Neural crest cell (in vitro differentiated cells): ENCODE measurements around the gene DEPP1. TPM values are rescaled to one million over a fixed set of nuclear protein-coding genes. Genes with fewer than 3 reads are reported as not detected.

Source experiments
- DNase-seq: peaks from one replicate; pipeline ENCODE4 v3.0.0; 2021; ENCODE audit warnings: low read depth, mixed read lengths, low spot score
- H3K27ac Mint-ChIP-seq: one replicate; pipeline ENCODE4 v1.8.0; 2021; ENCODE audit warnings: mild to moderate bottlenecking, mixed read lengths; ENCODE audit not compliant: unreplicated experiment
- H3K27me3 Mint-ChIP-seq: 2 replicates; pipeline ENCODE4 v1.8.0; 2021; ENCODE audit warnings: low read depth, mild to moderate bottlenecking, mixed read lengths
- H3K36me3 Mint-ChIP-seq: 2 replicates; pipeline ENCODE4 v1.8.0; 2021; ENCODE audit warnings: low read depth, mild to moderate bottlenecking, mixed read lengths
- H3K4me1 Mint-ChIP-seq: 2 replicates; pipeline ENCODE4 v1.8.0; 2021; ENCODE audit warnings: mixed read lengths
- H3K4me3 Mint-ChIP-seq: one replicate; pipeline ENCODE4 v1.8.0; 2021; ENCODE audit warnings: mild to moderate bottlenecking, mixed read lengths
- H3K9me3 Mint-ChIP-seq: 2 replicates; pipeline ENCODE4 v1.8.0; 2021; ENCODE audit warnings: mixed read lengths
- CTCF ChIP-seq: fragments of 200-600 bp; sonication (generic); conservative IDR thresholded peaks from 2 replicates; pipeline ENCODE4 v1.5.0; 2021; ENCODE audit warnings: antibody characterized with exemption, mild to moderate bottlenecking
- total RNA-seq: library from RNA; stranded (reverse); gene quantifications from 2 replicates; pipeline ENCODE4 v1.2.1, GENCODE V29; 2021

DEPP1 gene
- total RNA-seq, 1 donor from 2014 or later, result 1.1 TPM

- no peaks in the 10 kb centered on the region for H3K27me3 Mint-ChIP-seq
- no peak for DNase-seq
- TF ChIP-seq CTCF, result no peak
- no peak overlapping the region for H3K4me3 Mint-ChIP-seq
- peaks cover 20% of the 10 kb centered on the region for H3K4me1 Mint-ChIP-seq
- H3K36me3 Mint-ChIP-seq, result peaks cover 16% of the 10 kb centered on the region
- no peak overlapping the region for H3K27ac Mint-ChIP-seq
- H3K9me3 Mint-ChIP-seq, result peaks cover 32% of the 10 kb centered on the region
These were observed 34.3 kb downstream of the DEPP1 start for GRCh38 chr10:44944354-44944753.

GRCh38 chr10:44939691-44940401 is 38.8 kb downstream of the DEPP1 start:
- DNase-seq, result no peak
- Mint-ChIP-seq H3K4me1 (peaks cover 14% of the 10 kb centered on the region), H3K36me3 (peaks cover 11% of the 10 kb centered on the region), H3K4me3 (no peak overlapping the region), H3K27me3 (no peaks in the 10 kb centered on the region), H3K9me3 (peaks cover 33% of the 10 kb centered on the region), H3K27ac (no peak overlapping the region)
- no peak for TF ChIP-seq CTCF

GRCh38 chr10:44938956-44939355 is 39.7 kb downstream of the DEPP1 start:
- TF ChIP-seq CTCF, result no peak
- Mint-ChIP-seq H3K4me3 (no peak overlapping the region), H3K9me3 (peaks cover 25% of the 10 kb centered on the region), H3K36me3 (peaks cover 5% of the 10 kb centered on the region), H3K4me1 (peaks cover 14% of the 10 kb centered on the region), H3K27me3 (no peaks in the 10 kb centered on the region), H3K27ac (no peak overlapping the region)
- no peak for DNase-seq

GRCh38 chr10:44937196-44938005 is 41.2 kb downstream of the DEPP1 start:
- no peaks in the 10 kb centered on the region for H3K27me3 Mint-ChIP-seq
- peaks cover 2% of the 10 kb centered on the region for H3K36me3 Mint-ChIP-seq
- peaks cover 17% of the 10 kb centered on the region for H3K9me3 Mint-ChIP-seq
- H3K4me1 Mint-ChIP-seq, result peaks cover 14% of the 10 kb centered on the region
- H3K4me3 Mint-ChIP-seq, result no peak overlapping the region
- H3K27ac Mint-ChIP-seq, result no peak overlapping the region
- no peak for DNase-seq
- no peak for TF ChIP-seq CTCF

GRCh38 chr10:44936314-44936975 is 42.2 kb downstream of the DEPP1 start:
- Mint-ChIP-seq H3K4me1 (peaks cover 14% of the 10 kb centered on the region), H3K9me3 (peaks cover 17% of the 10 kb centered on the region), H3K36me3 (peaks cover 2% of the 10 kb centered on the region), H3K27me3 (no peaks in the 10 kb centered on the region), H3K4me3 (no peak overlapping the region), H3K27ac (no peak overlapping the region)
- DNase-seq, result no peak
- TF ChIP-seq CTCF, result no peak
